Measurements from ENCODE around the gene DRD3.

GRCh38 chr3:114221881-114222264 lies 43.0 kb upstream of the DRD3 start:
- TF ChIP-seq POLR2A (IDR thresholded peaks at IDR 0.05) (no peak), CTCF (IDR thresholded peaks at IDR 0.05) (no peak)
